Measurements from ENCODE around the gene HSF2. TPM values are rescaled to one million over a fixed set of nuclear protein-coding genes. Genes with fewer than 3 reads are reported as not detected.
A peak's percentile ranks its signal among the peaks of the same experiment; 100 is the strongest.
"Not testable (repeated sequence)": the region's sequence is repeated elsewhere in the genome, so short reads cannot be mapped to it uniquely, and the experiment has no call there.

Gene HSF2
- total RNA-seq, 1 donor from 2014 or later = 18.7 TPM

DNA sequence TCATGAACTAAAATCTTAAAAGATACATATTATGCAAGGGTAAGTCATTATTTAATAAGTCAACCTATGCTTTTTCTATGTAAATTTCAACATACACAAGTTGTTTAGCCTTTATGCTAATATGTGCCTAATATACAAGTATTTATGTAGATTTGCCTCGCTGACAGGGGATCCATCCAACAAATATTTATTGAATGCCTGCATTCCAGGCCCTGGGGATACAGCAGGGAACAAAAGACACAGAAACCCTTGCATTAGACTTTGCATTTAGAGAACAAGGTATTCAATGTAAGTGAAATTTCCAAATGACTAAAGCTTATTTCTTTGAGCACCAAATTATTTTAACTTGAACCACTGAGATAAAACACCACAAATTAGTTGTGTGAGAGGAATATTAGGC is 53.1 kb downstream of the HSF2 start:
- DNase-seq (ENCODE audit: low read depth in 2 of 2) = no peak

DNA sequence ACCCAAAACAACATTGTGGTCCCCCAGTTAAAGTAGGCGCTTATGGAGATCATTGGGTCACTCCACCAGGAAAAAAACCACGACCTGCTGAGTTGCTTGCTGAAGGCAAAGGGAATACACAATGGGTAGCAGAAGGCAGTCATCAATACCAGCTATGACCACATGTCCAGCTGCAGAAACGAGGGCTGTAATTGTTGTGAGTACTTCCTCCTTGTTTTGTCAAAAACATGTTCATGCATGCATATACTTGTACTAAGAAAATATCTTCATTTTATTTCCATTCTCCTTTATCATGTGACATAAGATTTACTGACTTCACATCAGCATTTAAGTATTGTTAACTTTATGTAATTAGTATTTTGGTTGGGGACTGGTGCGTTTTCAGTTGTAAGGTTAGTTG is 55.2 kb downstream of the HSF2 start:
- DNase-seq (ENCODE audit: low read depth in 2 of 2) = no peak

DNA sequence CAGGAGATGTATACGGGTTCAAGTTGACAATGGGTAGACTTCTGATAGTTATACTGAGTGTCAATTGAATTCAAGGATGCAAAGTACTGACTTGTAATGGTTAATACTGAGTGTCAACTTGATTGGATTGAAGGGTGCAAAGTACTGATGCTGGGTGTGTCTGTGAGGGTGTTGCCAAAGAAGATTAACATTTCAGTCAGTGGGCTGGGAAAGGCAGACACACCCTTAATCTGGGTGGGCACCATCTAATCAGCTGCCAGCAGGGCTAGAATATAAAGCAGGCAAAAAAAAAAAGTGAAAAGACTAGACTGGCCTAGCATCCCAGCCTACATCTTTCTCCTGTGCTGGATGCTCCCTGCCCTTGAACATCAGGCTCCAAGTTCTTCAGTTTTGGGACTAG is 55.7 kb downstream of the HSF2 start:
- DNase-seq (ENCODE audit: low read depth in 2 of 2) = not testable (repeated sequence)

DNA sequence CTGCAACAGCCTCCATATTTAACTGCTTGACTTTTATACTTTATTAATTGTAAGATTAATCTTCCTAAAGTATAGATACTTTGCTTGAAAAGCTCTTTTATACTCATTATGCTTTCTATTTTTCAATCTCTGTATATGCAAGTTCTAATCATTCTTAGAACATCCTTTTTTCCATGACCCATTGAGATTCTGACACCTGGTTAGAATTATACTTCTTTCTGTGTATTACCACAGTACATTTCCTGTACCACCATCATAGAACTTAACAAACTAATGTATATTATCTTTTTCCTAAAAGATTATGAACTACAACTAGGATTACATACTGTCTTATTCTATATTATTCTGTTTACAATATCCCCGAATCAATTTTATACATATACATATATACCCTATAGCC is 58.6 kb downstream of the HSF2 start:
- no peak for DNase-seq (ENCODE audit: low read depth in 2 of 2)

DNA sequence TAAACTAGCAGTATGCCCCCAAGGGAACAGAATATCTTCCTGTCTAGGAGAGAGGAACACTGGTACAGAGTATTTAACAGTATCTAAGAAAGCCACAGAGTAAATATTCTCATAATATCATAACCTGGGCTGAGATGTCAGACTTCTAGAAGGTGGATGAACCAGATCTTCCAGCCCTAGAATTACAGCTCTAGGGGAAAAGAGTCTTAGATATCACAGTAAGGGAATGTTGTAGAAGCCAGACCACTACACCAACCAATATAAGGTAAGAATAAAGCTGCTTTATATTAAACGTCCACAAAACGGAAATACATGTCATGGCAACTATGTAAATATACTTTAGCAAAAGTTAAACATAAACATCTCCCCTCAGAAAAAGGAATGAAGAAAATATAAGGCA is 59.8 kb downstream of the HSF2 start:
- DNase-seq (ENCODE audit: low read depth in 2 of 2) = no peak

DNA sequence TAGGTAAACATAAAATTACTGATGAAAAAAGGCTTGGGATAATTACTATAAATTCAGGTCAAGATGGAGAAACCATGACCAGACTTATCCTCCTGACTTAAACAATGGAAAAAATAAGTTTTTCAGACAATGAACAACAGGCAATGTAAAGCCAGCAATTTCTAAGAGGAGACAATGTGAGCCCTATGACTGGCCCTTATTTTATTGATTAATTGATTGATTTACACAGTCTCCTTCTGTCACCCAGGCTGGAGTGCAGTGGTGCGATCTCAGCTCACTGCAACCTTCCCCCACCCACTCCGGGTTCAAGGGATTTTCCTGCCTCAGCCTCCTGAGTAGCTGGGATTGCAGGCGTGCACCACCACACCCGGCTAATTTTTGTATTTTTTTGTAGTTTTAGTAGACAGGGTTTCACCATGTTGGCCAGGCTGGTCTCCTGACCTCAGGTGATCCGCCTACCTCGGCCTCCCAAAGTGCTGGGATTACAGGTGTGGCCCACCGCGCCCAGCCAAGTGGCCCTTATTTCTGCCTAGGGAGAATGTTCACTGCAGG is 60.5 kb downstream of the HSF2 start:
- DNase-seq (ENCODE audit: low read depth in 2 of 2) = not testable (repeated sequence)

DNA sequence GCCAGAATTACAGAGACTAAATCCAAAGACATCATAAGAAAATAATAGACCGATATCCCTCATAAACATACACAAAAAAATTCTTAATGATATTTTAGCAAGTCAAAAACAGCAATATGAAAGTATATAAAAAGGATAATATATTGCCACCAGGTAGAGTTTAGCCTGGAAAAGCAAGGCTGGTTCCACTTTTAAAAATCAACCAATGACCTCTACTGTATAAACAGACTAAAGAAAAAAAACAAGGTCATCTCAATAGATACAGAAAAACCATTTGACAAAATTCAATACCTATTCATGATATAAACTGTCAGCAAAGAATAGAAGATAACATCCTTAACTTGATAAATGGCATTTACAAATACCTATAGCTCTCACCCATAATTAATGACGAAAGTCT is 62.4 kb downstream of the HSF2 start:
- DNase-seq (ENCODE audit: low read depth in 2 of 2) = no peak

DNA sequence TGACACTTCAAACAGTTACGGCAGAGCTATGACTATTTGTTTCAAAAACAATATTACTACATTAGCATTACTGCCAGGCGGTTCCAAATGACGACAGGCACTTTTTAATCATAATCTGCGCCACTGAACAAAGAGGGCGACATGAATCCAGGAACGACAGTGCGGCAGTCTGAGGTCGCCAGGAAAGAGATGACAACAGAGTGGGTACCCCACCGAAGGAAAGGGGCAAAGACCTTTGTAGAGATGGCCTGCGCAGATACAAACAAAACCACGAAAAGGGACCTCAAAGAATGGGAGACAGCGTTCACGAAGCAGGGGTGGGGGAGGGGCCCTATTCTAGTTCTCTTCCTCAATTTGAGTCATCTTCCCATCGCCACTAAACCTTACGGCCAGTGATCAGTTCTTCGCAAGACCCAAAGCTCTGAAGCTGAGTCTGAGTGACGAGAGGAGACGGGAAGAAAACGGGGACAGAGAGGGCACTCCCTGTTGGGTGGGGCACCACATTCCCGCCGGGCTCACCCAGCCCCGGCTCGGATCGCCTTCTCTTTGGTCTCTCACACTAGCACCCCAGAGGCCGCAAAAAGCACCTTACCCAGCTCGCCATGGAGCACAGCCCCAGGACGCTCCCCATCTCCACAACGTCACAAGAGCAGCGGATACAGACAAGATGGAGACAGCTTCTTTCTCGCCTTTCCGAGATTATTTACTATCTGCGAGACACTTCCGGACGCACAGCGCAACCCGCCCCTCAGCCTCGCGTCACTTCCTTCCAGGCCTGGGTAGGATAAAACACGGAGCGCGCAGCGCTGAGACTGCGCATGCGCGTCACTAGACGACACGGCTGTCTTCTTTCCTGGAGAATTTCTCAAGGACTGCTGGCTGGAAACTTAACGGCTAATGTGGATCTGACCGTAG is 71.9 kb downstream of the HSF2 start, which contains the start of gene SERINC1:
SERINC1 (minus strand) TSS at position 701 of the 915 bp plus-strand sequence; CDS start at position 631, 70 bp downstream.
- DNase-seq (ENCODE audit: low read depth in 2 of 2) = peak; percentile 87 to 95

DNA sequence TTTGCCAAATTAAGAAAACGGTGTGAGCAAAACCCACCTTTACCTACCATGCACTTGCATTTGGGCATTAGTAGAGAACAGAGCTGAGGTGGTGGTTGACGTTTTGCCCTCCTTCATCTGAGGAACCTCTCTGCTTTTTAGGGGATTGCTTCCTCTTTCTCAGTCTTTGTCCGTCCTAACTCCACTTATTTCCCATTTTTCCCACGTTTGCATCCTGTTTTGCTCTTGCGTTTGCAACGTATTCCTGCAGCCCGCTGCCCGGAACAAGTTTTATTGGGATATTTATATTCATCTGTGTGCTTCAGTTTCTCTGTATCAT is 72.5 kb downstream of the HSF2 start:
- no peak for DNase-seq (ENCODE audit: low read depth in 2 of 2)

DNA sequence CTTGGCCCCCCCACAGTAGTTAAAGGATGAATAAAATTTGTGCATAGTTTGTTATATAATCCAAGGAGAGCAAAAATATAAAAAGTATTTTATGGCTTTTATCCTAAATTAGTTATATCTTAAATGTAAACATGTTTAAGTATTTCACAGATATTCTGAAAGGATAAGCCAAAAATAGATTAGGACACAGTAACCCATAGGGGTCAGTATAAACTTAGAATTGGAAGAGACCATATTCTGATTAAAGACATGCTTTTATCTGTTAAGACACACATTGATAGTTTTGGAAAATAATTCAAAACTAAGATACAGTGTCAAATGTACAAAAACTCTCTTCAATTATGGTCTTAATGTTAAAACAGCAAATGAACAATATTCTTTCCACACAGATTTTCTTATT is 76.7 kb downstream of the HSF2 start:
- peak in 1 of 2 donors; percentile 42 for DNase-seq (ENCODE audit: low read depth in 2 of 2)

DNA sequence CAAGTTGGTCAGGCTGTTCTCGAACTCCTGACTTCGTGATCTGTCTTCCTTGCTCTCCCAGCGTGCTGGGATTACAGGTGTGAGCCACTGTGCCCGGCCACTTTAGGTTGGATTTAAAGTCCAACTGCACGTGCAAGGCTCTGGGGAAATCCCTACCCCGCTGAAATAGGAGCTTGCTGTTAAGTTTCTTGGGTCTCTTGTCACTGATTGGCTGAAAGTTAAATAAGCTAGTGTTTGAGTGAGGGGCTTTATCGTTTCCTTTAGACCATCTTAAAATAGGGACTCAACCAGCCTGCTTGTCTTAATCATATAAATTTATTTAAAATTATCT is 83.3 kb downstream of the HSF2 start:
- no peak for DNase-seq (ENCODE audit: low read depth in 2 of 2)

Other genes starting within 250 kb of the HSF2 start
- gene SERINC1, start 72.2 kb downstream of the HSF2 start, total RNA-seq = 164 and 205 TPM in 2 replicates
- 0.13 TPM in 2 replicates for gene PKIB, start 210.8 kb downstream of the HSF2 start, total RNA-seq

Data from dermis microvascular lymphatic vessel endothelial cell (primary cell).